Measurements from ENCODE around the gene ABCB6. TPM values are rescaled to one million over a fixed set of nuclear protein-coding genes. Genes with fewer than 3 reads are reported as not detected.

Gene ABCB6
- total RNA-seq, 1 donor from 2014 or later = 25.2 TPM

- no peak for ATAC-seq (ENCODE audit: poor library complexity)
- no peak for DNase-seq
- intact Hi-C loops (cut with DNase I) = loop anchor here (5.0 kb wide), 1 partner anchor 43 kb away; the partner anchor contains the start of genes CNPPD1 and RETREG2
Observed at GRCh38 chr2:219219784-219220532, 1.2 kb upstream of the ABCB6 start.

- DNase-seq (peak; percentile 78), ATAC-seq (ENCODE audit: poor library complexity) (peak; percentile 62)
- intact Hi-C loops (cut with DNase I) = loop anchor here (5.0 kb wide), 1 partner anchor 41 kb away; the partner anchor contains the start of genes CNPPD1 and RETREG2
Observed at GRCh38 chr2:219218217-219218731, 484 bp downstream of the ABCB6 start.

GRCh38 chr2:219216535-219216915 lies 2.2 kb downstream of the ABCB6 start:
- intact Hi-C loops (cut with DNase I) = loop anchor here (5.0 kb wide), 1 partner anchor 39 kb away; the partner anchor contains the start of genes CNPPD1 and RETREG2
- ATAC-seq (ENCODE audit: poor library complexity) (no peak), DNase-seq (no peak)

- intact Hi-C loops (cut with DNase I) = loop anchor here (5.0 kb wide), 1 partner anchor 39 kb away; the partner anchor contains the start of genes CNPPD1 and RETREG2
Observed at GRCh38 chr2:219215871-219216534, 2.8 kb downstream of the ABCB6 start.

GRCh38 chr2:219214786-219215185 lies 4.0 kb downstream of the ABCB6 start:
- ATAC-seq (ENCODE audit: poor library complexity) (no peak), DNase-seq (no peak)
- intact Hi-C loops (cut with DNase I) = loop anchor here (5.0 kb wide), 1 partner anchor 37 kb away; the partner anchor contains the start of genes CNPPD1 and RETREG2

More at GRCh38 chr2:219215871-219216534, 2.8 kb downstream of the ABCB6 start:
- DNase-seq (no peak), ATAC-seq (ENCODE audit: poor library complexity) (no peak)

GRCh38 chr2:219214141-219214540 lies 4.6 kb downstream of the ABCB6 start:
- no peak for ATAC-seq (ENCODE audit: poor library complexity)
- intact Hi-C loops (cut with DNase I) = no loop called here
- DNase-seq = no peak

- ATAC-seq (ENCODE audit: poor library complexity) = no peak
- intact Hi-C loops (cut with DNase I) = no loop called here
- no peak for DNase-seq
Observed at GRCh38 chr2:219213486-219214071, 5.2 kb downstream of the ABCB6 start.

- ATAC-seq (ENCODE audit: poor library complexity) (no peak), DNase-seq (no peak)
- intact Hi-C loops (cut with DNase I) = no loop called here
Observed at GRCh38 chr2:219213026-219213415, 5.7 kb downstream of the ABCB6 start.

GRCh38 chr2:219210886-219211362 lies 7.8 kb downstream of the ABCB6 start:
- no peak for ATAC-seq (ENCODE audit: poor library complexity)
- DNase-seq = no peak
- intact Hi-C loops (cut with DNase I) = no loop called here

- intact Hi-C loops (cut with DNase I) = no loop called here
- DNase-seq (no peak), ATAC-seq (ENCODE audit: poor library complexity) (no peak)
Observed at GRCh38 chr2:219210196-219210885, 8.4 kb downstream of the ABCB6 start.

GRCh38 chr2:219209236-219210195 lies 9.2 kb downstream of the ABCB6 start:
- intact Hi-C loops (cut with DNase I) = no loop called here
- no peak for DNase-seq
- no peak for ATAC-seq (ENCODE audit: poor library complexity)

GRCh38 chr2:219207884-219208740 lies 10.6 kb downstream of the ABCB6 start:
- intact Hi-C loops (cut with DNase I) = no loop called here
- no peak for ATAC-seq (ENCODE audit: poor library complexity)
- DNase-seq = no peak

GRCh38 chr2:219207134-219207883 lies 11.4 kb downstream of the ABCB6 start:
- intact Hi-C loops (cut with DNase I) = no loop called here

GRCh38 chr2:219206328-219207133 lies 12.2 kb downstream of the ABCB6 start, which contains the start of gene ZFAND2B:
Gene ZFAND2B, plus strand, starts transcription at chr2:219206782. Its CDS starts 206 bp downstream, at chr2:219206988.
- peak; percentile 98 for ATAC-seq (ENCODE audit: poor library complexity)
- peak; percentile 97 for DNase-seq
- intact Hi-C loops (cut with DNase I) = no loop called here

More at GRCh38 chr2:219207134-219207883, 11.4 kb downstream of the ABCB6 start:
- ATAC-seq (ENCODE audit: poor library complexity) (no peak), DNase-seq (no peak)

GRCh38 chr2:219205981-219206327 lies 12.8 kb downstream of the ABCB6 start:
- no peak for ATAC-seq (ENCODE audit: poor library complexity)
- DNase-seq = no peak
- intact Hi-C loops (cut with DNase I) = no loop called here
